Cardiac muscle cell (in vitro differentiated cells and primary cell): Measurements from ENCODE around the gene GPC5. TPM values are rescaled to one million over a fixed set of nuclear protein-coding genes. Genes with fewer than 3 reads are reported as not detected.

Experiments used
- DNase-seq, 2 donors: peaks; one replicate each; pipeline versions ENCODE4 v3.0.0 to v3.0.0-alpha.2; 2010 to 2017; ENCODE audit warnings: low read depth in 1 of 2, low spot score in 1 of 2
- H3K27ac ChIP-seq: fragments of 200-600 bp; sonication (generic); 2 replicates; pipeline ENCODE4 v1.5.1; 2016
- H3K27me3 ChIP-seq: fragments of 200-600 bp; sonication (generic); 2 replicates; pipeline ENCODE4 v1.6.0; 2016; ENCODE audit warnings: control low read depth
- H3K36me3 ChIP-seq: fragments of 200-600 bp; sonication (generic); 2 replicates; pipeline ENCODE4 v1.5.1; 2016; ENCODE audit warnings: control low read depth
- H3K4me1 ChIP-seq: fragments of 200-600 bp; sonication (generic); 2 replicates; pipeline ENCODE4 v1.8.1; 2017; ENCODE audit warnings: low read depth, mild to moderate bottlenecking, mixed run types
- H3K4me3 ChIP-seq: fragments of 200-600 bp; sonication (generic); 2 replicates; pipeline ENCODE4 v1.5.1; 2016; ENCODE audit warnings: mild to moderate bottlenecking
- H3K9me3 ChIP-seq: fragments of 200-600 bp; sonication (generic); 2 replicates; pipeline ENCODE4 v1.5.1; 2017; ENCODE audit warnings: low read depth, mild to moderate bottlenecking, control low read depth
- CTCF ChIP-seq: IDR thresholded peaks from 2 replicates; pipeline ENCODE4 v1.5.1; 2012; ENCODE audit warnings: low read depth, mild to moderate bottlenecking, low read length
- polyA plus RNA-seq: library from polyadenylated mRNA; unstranded; fragments of >200 nt; fragmentation: Nextera tagmentation; extraction: Ambion mirVana; gene quantifications from 2 replicates; pipeline ENCODE4 v1.2.1, GENCODE V29; 2016
- total RNA-seq: library from RNA; depleted of rRNA; stranded (reverse); fragments of >200 nt; gene quantifications from 2 replicates; pipeline ENCODE4 v1.2.3, GENCODE V29; 2016

The GPC5 gene
- total and polyA plus RNA-seq, 2 experiments from 2014 or later, result 0.97 to 3.3 TPM

- H3K4me3 ChIP-seq, result no peak overlapping the region
- no peaks in the 10 kb centered on the region for H3K4me1 ChIP-seq
- no peaks in the 10 kb centered on the region for H3K27me3 ChIP-seq
- H3K36me3 ChIP-seq, result no peaks in the 10 kb centered on the region
- H3K27ac ChIP-seq, result no peak overlapping the region
- H3K9me3 ChIP-seq, result no peaks in the 10 kb centered on the region
- DNase-seq, result no peak
- TF ChIP-seq CTCF, result no peak
Observed at GRCh38 chr13:91513790-91514189, 115.4 kb downstream of the GPC5 start.

- Histone ChIP-seq H3K27ac (no peak overlapping the region), H3K27me3 (no peaks in the 10 kb centered on the region), H3K4me3 (no peak overlapping the region), H3K36me3 (no peaks in the 10 kb centered on the region), H3K4me1 (no peaks in the 10 kb centered on the region), H3K9me3 (no peaks in the 10 kb centered on the region)
- no peak for DNase-seq
- TF ChIP-seq CTCF, result no peak
Observed at GRCh38 chr13:91516799-91517198, 118.4 kb downstream of the GPC5 start.

GRCh38 chr13:91520952-91521351 lies 122.5 kb downstream of the GPC5 start:
- DNase-seq, result no peak
- Histone ChIP-seq H3K9me3 (no peaks in the 10 kb centered on the region), H3K4me1 (no peaks in the 10 kb centered on the region), H3K27ac (no peak overlapping the region), H3K36me3 (no peaks in the 10 kb centered on the region), H3K4me3 (no peak overlapping the region), H3K27me3 (no peaks in the 10 kb centered on the region)
- TF ChIP-seq CTCF, result no peak

GRCh38 chr13:91523116-91523515 lies 124.7 kb downstream of the GPC5 start:
- Histone ChIP-seq H3K9me3 (no peaks in the 10 kb centered on the region), H3K4me3 (no peak overlapping the region), H3K4me1 (no peaks in the 10 kb centered on the region), H3K27me3 (no peaks in the 10 kb centered on the region), H3K36me3 (no peaks in the 10 kb centered on the region), H3K27ac (no peak overlapping the region)
- TF ChIP-seq CTCF, result no peak
- DNase-seq, result no peak

GRCh38 chr13:91526543-91527033 lies 128.2 kb downstream of the GPC5 start:
- no peak overlapping the region for H3K4me3 ChIP-seq
- no peak for DNase-seq
- H3K4me1 ChIP-seq, result no peaks in the 10 kb centered on the region
- H3K36me3 ChIP-seq, result no peaks in the 10 kb centered on the region
- no peaks in the 10 kb centered on the region for H3K27me3 ChIP-seq
- no peak overlapping the region for H3K27ac ChIP-seq
- H3K9me3 ChIP-seq, result no peaks in the 10 kb centered on the region
- no peak for TF ChIP-seq CTCF
